NOMO-1 treated with dmso at 0.1 percent for 144 hours (cell line): ENCODE results near the gene THRSP.
A peak's percentile ranks its signal among the peaks of the same experiment; 100 is the strongest.
"Not testable (repeated sequence)": the region's sequence is repeated elsewhere in the genome, so short reads cannot be mapped to it uniquely, and the experiment has no call there.

Experiments used
- DNase-seq: peaks from one replicate; lab custom pipeline; 2025; ENCODE audit not compliant: unreplicated experiment; lab: John Stamatoyannopoulos, UW

THRSP gene

DNA sequence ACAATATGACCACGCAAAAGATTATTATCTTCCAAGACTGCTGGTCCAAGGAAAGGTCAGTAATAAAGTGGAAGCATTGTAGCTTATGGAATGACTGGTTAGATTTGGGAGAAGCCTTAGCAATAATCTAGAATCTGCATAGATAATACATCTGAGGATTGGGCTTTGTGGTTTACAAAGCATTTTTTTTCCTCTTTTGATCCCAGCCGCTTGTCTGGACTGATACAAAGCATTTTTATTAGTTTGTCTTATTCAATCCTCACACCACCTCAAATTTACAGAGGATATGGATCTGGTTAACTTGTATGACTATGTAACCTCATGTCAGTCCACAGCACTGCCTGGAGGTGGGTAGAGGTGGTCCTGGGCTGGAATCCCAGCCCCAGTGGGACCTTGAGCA lies 990 bp upstream of the THRSP start:
- no peak for DNase-seq

DNA sequence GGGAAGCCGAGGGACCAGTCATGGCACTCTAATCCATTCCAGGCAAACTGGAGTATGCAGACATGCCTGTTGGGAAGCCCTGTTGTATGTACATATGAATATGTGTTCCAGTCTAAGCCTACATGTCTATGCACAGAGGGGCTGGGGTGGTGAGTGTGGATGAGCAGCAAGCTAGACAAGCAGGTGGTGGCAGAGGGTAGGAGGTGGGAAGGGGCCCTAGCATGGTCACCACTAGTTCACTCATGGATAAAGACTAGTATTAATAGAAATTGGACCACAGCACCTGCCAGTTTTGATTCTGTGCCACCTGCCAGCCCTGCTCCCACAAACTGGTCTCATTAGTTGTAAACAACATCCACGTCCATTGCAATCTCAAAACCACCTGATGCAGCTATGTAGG lies 1.5 kb downstream of the THRSP start:
- no peak for DNase-seq

DNA sequence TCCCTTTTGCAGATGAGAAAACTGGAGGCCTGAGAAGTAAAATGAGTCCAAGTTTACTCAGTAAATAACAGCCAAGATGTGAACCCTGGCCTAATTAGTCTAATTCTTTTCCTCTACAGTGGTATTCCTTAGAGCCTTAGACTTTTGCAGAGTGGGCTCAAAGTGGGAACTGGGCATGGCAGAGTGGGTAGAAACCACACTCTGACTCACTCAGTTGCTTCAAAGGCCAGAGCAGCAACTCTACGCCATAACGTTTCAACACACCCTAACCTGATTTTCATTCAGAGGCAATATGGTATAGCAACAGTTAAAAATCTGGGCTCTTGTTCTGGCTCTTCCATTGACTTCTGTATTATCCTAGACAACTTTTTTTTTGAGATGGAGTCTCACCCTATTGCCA lies 2.8 kb downstream of the THRSP start:
- DNase-seq: no peak

DNA sequence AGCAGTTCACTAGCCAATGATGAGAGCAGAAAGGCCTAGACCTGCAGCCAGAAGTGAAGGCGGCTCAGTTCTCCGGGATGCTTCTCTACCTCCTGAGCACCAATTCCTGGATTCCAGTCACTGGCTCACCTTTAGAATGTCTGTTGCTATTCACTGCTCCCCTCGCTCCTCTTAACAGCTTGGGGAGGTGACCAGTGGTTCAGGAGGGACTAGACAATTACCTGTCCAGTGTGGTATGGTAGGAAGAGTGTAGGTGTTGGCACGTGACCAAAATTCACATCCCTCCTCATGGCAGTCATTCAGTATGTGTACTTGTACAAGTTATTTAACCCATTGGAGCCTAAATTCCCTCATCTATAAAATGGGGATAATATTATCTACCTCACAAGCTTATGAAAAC lies 4.0 kb downstream of the THRSP start:
- no peak for DNase-seq

DNA sequence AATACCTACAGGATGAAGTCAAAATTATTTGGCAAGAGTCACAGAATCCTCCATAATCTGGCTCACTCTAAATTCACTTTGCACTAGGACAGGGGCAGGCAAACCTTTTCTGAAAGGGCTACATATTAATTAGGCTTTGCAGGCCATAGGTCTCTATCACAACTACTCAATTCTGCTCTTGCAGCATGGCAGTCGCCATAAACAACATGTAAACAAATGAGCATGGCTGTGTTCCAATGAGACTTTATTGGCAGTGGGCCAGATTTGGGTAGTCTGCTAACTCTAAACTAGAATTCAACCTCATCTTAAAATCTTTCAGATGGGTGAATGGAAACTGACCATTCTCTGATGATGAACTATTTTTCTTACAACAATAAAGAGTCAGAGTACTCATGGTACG lies 5.8 kb downstream of the THRSP start:
- no peak for DNase-seq

DNA sequence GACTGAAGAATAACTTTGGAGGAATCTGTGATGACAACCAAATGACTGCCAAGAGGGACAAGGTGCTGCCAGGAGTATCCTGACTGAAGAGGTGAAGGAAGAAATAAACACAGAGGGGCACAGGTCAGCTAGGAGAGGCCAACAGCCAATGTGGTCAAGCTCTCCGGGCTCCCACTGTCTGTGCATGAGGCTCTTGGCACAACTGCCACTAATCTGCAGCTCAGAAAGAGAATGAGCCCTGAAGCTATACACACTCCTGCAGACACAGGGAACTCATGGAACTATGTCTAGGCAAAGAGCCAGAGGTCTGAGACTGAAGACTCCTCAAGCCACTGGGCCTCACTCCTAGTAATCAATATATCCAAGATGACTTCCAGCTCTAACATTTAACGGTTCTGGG lies 7.0 kb downstream of the THRSP start:
- no peak for DNase-seq

DNA sequence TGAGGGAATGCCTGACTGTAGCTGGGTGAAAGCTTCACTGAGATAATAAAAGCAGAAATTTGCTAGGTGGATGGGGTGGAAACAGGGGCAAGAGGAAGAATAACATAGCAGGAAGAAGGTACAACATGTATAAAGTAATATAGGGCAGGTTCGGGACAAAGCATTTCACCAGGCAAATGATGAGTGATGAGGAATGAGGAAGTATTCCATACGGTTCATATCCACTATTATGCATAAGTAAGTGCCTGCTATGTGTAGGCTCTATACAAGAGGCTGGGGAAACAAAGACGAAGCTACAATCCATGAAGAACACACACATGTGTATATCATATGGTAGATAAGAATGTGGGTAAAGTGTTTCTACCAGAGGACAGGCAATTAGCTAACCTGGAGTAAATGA lies 8.1 kb downstream of the THRSP start:
- DNase-seq: no peak

DNA sequence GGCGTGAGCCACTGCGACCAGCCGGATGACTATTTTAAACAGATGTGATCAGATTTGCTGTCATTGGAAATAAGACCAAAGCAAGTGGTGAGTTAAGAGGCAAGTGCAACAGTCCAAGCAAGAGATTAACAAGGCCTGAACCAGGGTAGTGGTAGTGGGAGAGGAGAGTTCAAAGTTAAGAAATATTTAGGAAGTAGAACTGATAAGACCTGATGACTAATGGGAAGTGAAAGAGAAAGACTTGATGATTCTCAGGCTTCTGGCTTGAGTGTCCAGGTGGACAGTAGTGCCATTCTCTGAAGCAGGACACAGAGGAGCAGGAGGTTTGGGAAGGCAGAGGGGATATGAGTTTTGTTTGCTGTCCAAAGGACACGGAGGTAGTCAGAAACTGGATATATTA lies 8.8 kb downstream of the THRSP start:
- DNase-seq: no peak

DNA sequence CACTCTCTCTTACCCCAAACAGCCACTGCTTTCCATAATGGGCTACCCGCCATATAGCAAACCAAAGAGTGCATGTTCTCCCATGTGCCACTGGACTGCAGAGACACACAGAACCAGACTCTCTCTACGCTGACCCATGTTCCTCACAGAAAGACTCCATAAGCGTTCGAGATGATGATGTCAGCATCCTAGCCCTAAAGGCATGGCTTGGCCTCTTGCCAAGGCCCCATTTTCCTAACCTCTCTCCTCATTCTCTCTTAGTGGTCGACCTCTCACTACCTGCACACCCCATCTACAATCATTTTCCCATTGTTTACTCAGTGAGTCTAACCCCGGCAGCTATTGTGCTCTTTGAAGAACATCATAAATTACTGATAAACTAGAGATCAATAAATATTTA lies 11.1 kb downstream of the THRSP start:
- DNase-seq: no peak

DNA sequence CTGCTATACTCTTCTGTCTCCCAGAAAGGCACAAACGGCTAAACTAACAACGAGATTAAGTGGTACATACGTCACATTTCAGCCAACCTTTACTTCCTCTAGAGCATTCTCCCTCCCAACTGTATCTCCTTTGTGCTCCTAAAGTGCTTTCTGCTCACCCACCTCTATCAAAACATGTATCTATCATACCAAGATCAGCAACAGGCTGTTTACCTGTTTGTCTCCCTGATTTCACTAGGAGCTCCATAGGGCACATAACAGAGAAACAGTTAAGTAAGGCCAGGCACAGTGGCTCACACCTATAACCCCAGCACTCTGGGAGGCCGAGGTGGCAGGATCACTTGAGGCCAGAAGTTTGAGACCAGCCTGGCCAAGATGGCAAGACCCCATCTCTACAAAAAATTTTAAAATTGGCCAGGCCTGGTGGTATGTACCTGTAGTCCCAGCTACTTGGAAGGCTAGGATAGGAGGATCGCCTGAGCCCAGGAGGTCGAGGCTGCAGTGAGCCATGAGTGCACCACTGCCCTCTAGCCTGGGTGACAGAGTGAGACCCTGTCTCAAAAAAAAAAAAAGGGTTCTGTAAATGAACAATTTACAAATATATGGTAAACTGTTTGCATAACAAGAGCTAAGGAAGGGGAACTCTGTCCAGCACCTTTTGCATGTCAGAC lies 13.2 kb downstream of the THRSP start:
- no peak for DNase-seq

DNA sequence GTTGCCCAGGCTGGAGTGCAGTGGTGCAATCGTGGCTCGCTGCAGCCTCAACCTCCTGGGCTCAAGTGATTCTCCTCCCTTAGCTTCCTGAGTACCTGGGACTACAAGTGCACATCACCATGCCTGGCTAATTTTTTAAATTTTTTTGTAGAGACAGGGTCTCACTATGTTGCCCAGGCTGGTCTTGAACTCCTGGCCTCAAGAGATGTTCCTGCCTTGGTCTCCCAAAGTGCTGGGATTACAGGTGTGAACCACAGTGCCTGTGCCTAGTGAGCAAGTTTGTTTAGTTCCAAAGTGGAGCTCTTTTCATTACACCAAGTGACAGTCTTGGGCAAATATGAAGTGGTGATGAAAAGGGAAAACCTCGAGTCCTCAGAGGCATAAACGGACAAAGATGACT lies 13.9 kb downstream of the THRSP start:
- DNase-seq: not testable (repeated sequence)

DNA sequence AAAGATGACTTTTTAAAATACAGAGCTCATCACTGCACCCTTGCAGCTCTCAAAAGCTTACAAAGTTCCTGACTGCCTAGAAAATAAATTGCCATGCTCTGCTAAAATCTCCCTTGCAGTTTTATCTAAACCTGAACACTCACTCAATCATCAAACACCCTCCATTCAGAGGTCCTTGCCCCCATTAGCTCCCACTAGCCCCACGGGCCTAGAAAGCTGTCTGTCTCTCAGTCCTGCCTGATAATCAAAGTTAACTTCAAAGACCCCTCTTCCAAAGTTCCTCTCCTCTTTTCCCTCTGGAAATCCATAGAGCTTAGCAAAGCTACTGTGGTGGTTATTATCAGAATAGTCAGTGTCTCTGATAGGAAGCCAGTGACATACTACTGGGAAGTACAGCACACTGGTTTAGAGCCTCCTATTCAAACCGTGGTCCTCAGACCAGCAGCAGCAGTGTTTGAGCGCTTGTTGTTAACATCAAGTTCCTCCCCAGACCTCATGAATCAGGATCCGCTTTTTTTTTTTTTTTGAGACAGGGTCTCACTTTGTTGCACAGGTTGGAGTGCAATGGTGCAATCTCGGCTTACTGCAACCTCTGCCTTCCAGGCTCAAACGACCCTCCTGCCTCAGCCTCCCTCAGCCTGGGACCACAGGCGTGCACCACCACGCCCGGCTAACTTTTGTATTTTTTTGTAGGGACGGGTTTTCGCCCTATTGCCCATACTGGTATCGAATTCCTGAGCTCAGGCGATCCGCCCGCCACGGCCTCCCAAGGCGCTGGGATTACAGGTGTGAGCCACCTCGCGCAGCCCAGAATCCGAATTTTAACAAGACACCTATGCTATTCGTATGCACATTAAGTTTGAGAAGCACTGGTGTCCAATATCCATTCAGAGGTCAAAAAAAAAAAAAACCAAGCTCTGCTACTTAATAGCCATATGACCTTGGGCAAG lies 14.8 kb downstream of the THRSP start:
- DNase-seq: no peak

DNA sequence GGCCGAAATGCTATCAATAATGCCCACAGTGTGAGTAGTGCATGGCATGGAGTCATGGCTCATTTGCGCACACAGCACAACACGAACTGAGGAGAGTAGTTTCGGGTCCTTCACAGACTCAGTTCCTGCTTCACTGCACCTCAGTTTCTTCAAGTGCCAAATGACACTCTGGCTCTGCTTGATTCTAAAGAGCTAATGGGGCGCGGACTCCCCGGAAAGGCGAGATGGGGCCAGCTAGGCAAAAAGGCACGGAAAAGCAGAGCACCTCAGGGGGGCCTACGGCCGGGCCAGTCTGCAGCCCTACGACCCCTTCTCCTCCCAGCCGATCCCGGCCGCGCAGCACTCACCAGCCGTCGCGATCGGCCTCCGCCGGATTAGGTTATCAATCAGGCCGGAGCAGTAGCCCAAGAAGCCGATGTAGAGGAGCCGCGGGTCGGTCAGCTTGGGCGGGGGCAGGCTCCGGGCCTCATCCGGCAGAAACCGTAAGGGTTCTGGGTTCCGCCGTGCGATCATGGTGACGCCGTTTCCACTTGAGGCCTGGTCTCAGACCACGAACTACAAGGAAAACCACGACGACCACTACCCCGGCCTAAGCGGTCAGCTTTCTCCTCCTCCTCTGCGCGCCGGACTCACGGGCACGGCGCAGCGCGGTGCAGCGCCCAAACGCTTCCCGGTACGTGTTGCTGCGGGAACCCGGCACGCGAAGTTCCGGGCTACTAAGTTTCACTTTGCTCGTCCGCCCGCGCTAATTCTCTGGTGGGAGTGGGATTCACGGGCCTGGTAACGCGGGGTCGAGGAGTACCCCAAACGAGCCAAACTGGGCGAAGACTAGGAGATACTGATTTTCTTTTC lies 15.8 kb downstream of the THRSP start, which contains the start of gene NDUFC2:
Gene NDUFC2 (minus strand): TSS at position 631 of the 852 bp plus-strand sequence. CDS start 118 bp downstream, at position 513.
- peak; percentile 58 for DNase-seq

DNA sequence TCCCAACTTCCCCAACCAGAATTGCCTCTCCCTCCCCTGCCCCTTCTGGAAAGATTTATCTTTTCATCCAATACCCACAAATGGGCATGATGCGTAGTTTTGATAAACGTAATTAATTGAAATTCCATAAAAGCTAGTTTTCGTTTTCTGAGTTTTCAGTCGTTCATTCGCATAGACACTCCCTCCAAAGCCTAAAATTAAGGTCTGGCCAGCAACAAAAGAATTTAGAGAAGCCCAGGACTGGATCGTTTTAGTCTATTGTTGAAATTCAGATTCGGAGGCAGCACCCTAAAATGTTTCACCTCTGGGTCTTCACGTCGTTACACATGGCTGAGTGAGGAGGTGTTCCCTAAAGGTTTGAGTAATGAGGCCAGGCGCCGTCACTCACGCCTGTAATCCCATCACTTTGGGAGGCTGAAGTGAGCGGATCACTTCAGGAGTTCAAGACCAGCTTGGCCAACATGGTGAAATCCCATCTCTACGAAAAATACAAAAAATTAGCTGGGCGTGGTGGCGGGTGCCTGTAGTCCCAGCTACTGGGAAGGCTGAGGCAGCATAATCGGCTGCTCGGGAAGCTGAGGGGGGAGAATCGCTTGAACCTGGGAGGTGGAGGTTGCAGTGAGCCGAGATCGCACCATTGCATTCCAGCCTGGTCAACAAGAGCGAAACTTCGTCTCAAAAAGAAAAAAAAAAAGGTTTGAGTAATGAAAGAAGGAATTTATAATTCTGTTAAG lies 16.6 kb downstream of the THRSP start:
- DNase-seq: no peak

DNA sequence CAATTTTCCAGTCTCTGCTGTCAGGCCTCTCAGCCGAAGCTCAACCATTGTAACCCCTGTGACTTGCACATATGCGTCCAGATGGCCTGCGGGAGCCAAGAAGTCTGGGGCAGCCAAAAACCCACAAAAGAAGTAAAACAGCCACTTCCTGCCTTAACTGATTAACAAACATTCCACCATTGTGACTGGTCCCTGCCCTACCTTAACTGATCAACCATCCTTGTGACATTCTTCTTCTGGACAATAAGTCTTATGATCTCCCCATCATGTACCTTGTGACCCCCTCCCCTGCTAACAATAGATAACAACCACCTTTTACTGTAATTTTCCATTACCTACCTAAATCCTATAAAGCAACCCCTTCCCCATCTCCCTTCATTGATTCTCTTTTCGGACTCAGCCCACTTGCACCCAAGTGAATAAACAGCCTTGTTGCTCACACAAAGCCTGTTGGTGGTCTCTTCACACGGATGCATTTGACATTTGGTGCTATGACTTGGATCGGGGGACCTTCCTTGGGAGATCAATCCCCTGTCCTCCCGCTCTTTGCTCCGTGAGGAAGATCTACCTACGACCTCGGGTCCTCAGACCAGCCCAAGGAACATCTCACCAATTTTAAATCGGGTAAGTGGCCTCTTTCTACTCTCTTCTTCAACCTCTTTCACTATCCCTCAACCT lies 17.3 kb downstream of the THRSP start:
- no peak for DNase-seq

DNA sequence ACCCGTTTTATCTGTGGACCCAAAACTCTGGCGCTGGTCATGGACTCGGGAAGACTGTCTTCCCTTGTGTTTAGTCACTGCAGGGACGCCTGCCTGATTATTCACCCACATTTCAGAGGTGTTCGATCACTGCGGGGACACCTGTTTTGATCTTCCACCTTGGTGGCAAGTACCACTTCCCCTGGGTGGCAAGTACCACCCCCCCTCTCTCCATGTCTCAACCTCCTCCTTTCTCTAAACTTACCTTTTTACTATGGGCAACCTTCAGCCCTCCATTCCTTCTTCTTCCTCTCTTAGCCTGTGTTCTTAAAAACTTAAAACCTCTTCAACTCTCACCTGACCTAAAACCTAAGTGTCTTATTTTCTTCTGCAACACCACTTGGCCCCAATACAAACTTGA lies 17.9 kb downstream of the THRSP start:
- DNase-seq: no peak

DNA sequence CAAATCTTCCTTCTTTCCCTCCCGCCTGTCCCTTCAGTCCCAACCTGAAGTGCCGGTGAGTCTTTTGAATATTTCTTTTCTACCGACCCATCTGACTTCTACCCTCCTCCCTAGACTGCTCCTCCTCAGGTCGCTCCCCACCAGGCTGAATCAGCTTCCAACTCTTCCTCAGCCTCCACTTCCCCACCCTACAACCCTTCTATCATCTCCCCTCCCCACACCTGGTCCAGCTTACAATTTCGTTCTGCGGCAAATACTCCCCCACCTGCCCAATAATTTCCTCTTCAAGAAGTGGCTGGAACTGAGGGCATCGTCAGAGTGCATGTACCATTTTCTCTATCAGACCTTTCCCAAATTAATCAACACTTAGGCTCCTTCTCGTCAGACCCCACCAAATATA lies 18.5 kb downstream of the THRSP start:
- no peak for DNase-seq

DNA sequence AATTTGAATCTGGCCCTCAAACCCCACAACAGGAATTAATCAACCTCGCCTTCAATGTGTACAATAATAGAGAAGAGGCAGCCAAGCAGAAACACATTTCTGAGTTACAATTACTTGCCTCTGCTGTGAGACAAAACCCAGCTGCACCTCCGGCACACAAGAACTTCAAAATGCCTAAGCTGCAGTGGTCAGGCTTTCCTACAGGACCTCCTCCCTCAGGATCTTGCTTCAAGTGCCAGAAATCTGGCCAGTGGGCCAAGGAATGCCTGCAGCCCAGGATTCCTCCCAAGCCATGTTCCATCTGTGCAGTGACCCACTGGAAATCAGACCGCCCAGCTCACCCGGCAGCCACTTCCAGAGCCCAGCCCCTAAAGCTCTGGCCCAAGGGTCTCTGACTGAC lies 19.4 kb downstream of the THRSP start:
- DNase-seq: no peak

DNA sequence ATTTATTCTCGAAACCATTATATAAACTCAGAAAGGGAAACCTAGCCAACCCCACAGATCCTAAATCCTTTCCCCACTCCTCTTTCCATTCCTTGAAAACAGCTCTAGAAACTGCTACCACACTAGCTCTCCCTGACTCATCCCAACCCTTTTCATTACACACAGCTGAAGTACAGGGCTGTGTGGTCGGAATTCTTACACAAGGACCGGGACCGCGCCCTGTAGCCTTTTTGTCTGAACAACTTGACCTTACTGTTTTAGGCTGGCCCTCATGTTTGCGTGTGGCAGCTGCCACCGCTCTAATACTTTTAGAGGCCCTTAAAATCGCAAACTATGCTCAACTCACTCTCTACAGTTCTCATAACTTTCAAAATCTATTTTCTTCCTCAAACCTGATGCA lies 20.8 kb downstream of the THRSP start:
- not testable (repeated sequence) for DNase-seq

DNA sequence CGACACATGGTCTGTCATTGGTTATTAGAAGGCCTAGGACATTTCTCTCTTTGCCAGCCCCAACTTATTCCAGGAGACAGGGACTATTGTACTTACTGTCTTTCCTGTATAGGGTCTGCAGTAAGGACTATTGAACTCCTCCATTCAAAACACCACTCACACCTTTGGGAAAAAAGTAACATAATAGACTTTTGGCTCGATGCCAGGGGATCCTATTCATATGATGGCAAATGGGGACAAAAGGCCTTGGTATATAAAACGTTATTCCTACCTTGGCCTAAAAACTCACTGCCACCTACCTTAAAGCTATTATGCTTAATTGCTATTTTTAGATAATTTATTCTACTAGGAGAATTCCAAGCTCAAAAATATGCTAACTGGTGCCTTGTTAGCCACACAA lies 22.3 kb downstream of the THRSP start:
- no peak for DNase-seq
